GM23338 (cell line): ENCODE data around the gene SPATS2. TPM values are rescaled to one million over a fixed set of nuclear protein-coding genes. Genes with fewer than 3 reads are reported as not detected.
A peak's percentile ranks its signal among the peaks of the same experiment; 100 is the strongest.

Source experiments
- ATAC-seq: fragments of 200-7000 bp; cut with Tn5 transposase; 3 replicates; pipeline ENCODE4 v1.9.1; 2020
- DNase-seq: peaks from one replicate; pipeline ENCODE4 v3.0.0-alpha.2; 2015; ENCODE audit warnings: low spot score
- H2AFZ ChIP-seq: fragments of 200-600 bp; sonication (generic); 2 replicates; pipeline ENCODE4 v1.8.0; 2016; ENCODE audit warnings: antibody characterized with exemption, mild to moderate bottlenecking, moderate library complexity
- H3F3A ChIP-seq: fragments of 200-600 bp; sonication (generic); replicated peaks from 2 replicates; pipeline ENCODE4 v1.8.0; 2017; ENCODE audit warnings: antibody characterized with exemption, mixed run types, low read depth
- H3K27ac ChIP-seq: fragments of 200-600 bp; sonication (generic); 2 replicates; pipeline ENCODE4 v1.6.1; 2016; ENCODE audit warnings: low read depth
- H3K27me3 ChIP-seq: fragments of 200-600 bp; sonication (generic); 2 replicates; pipeline ENCODE4 v1.8.0; 2016; ENCODE audit warnings: mild to moderate bottlenecking, mixed run types, moderate library complexity; ENCODE audit not compliant: insufficient read depth
- H3K36me3 ChIP-seq: fragments of 200-600 bp; sonication (generic); 2 replicates; pipeline ENCODE4 v1.8.0; 2016; ENCODE audit warnings: mild to moderate bottlenecking; ENCODE audit not compliant: insufficient read depth
- H3K4me1 ChIP-seq: fragments of 200-600 bp; sonication (generic); 2 replicates; pipeline ENCODE4 v1.8.0; 2016; ENCODE audit warnings: mild to moderate bottlenecking, moderate library complexity; ENCODE audit not compliant: insufficient read depth
- H3K4me2 ChIP-seq: fragments of 200-600 bp; sonication (generic); 2 replicates; pipeline ENCODE4 v1.7.1; 2017; ENCODE audit warnings: mixed run types
- H3K4me3 ChIP-seq: fragments of 200-600 bp; sonication (generic); 2 replicates; pipeline ENCODE4 v1.6.1; 2016; ENCODE audit warnings: mixed run types
- H3K79me2 ChIP-seq: fragments of 200-600 bp; sonication (generic); replicated peaks from 2 replicates; pipeline ENCODE4 v1.8.0; 2017; ENCODE audit warnings: mild to moderate bottlenecking; ENCODE audit not compliant: insufficient read depth
- H3K9me2 ChIP-seq: fragments of 200-600 bp; sonication (generic); 2 replicates; pipeline ENCODE4 v1.8.0; 2017; ENCODE audit not compliant: insufficient read depth
- H4K20me1 ChIP-seq: fragments of 200-600 bp; sonication (generic); replicated peaks from 2 replicates; pipeline ENCODE4 v1.8.0; 2017; ENCODE audit warnings: mild to moderate bottlenecking; ENCODE audit not compliant: insufficient read depth
- H3K27ac Mint-ChIP-seq: 2 replicates; pipeline ENCODE4 v1.8.0; 2020; ENCODE audit warnings: inconsistent platforms, mild to moderate bottlenecking, moderate library complexity, mixed read lengths
- H3K27me3 Mint-ChIP-seq: 3 replicates; pipeline ENCODE4 v1.8.0; 2022; ENCODE audit warnings: low read depth, mild to moderate bottlenecking, moderate library complexity, mixed read lengths, inconsistent platforms; ENCODE audit not compliant: insufficient read depth, poor library complexity
- H3K36me3 Mint-ChIP-seq: 3 replicates; pipeline ENCODE4 v1.8.0; 2021; ENCODE audit warnings: low read depth, mild to moderate bottlenecking, inconsistent platforms, moderate library complexity, mixed read lengths
- H3K4me1 Mint-ChIP-seq: 3 replicates; pipeline ENCODE4 v1.8.0; 2020; ENCODE audit warnings: mild to moderate bottlenecking, inconsistent platforms, mixed read lengths
- H3K4me3 Mint-ChIP-seq: 3 replicates; pipeline ENCODE4 v1.8.0; 2021; ENCODE audit warnings: moderate library complexity, mild to moderate bottlenecking, inconsistent platforms, mixed read lengths
- H3K9me3 Mint-ChIP-seq: 3 replicates; pipeline ENCODE4 v1.8.0; 2020; ENCODE audit warnings: moderate library complexity, mild to moderate bottlenecking, inconsistent platforms, mixed read lengths
- EZH2phosphoT487 ChIP-seq: fragments of 200-600 bp; sonication (generic); IDR thresholded peaks from one replicate; pipeline ENCODE4 v1.8.1; 2018; ENCODE audit warnings: antibody characterized with exemption; ENCODE audit not compliant: unreplicated experiment
- NANOG ChIP-seq: IDR thresholded peaks from 2 replicates; pipeline ENCODE4 v1.6.1; 2016; ENCODE audit warnings: antibody characterized with exemption, borderline replicate concordance
- POLR2AphosphoS5 ChIP-seq: IDR thresholded peaks from 2 replicates; pipeline ENCODE4 v1.6.1; 2016; ENCODE audit warnings: antibody characterized with exemption, low read depth
- ZNF331 ChIP-seq: fragments of 250-450 bp; sonication (Bioruptor Pico); IDR thresholded peaks from 2 replicates; pipeline ENCODE4 v1.5.0; 2020; ENCODE audit warnings: low read depth, mild to moderate bottlenecking, moderate library complexity
- polyA plus RNA-seq: library from polyadenylated mRNA; unstranded; fragments of >200 nt; fragmentation: Nextera tagmentation; extraction: Ambion mirVana; gene quantifications from 2 replicates; pipeline ENCODE4 v1.2.1, GENCODE V29; 2016
- total RNA-seq: library from RNA; depleted of rRNA; stranded (reverse); fragments of >200 nt; shearing (Covaris generic); gene quantifications from 2 replicates; pipeline ENCODE4 v1.2.3, GENCODE V29; 2014
- TF ChIP-seq, protein P1 (sequence below): fragments of 250-450 bp; sonication (Bioruptor Pico); IDR thresholded peaks from 2 replicates; pipeline ENCODE4 v1.5.0; 2020; ENCODE audit warnings: mild to moderate bottlenecking, moderate library complexity
- TF ChIP-seq, protein P2 (sequence below): IDR thresholded peaks from 2 replicates; pipeline ENCODE4 v1.6.1; 2016; ENCODE audit warnings: antibody characterized with exemption

SPATS2 gene
- total and polyA plus RNA-seq, 2 experiments from 2014 or later = 20.6 to 61.0 TPM

DNA sequence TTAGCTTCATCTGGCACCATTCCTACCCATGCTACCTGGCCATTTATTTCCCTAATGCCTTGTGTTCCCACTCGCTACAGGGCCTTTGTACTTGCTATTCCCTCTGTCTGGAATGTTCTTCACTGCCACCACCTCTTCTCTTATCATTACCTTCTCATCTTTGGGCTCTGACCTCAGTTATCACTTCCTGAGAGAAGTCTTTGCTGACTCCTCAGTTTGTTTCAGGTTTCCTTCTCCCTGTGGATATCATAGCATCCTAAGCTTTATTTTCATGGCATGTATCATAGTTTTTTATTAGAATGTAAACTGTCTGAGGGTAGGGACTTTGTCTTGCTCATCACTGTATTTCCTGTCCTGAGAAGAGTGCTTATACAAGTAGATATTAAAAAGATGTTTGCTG, 29.7 kb downstream of the SPATS2 start (continued):
- TF ChIP-seq, protein P1, sequence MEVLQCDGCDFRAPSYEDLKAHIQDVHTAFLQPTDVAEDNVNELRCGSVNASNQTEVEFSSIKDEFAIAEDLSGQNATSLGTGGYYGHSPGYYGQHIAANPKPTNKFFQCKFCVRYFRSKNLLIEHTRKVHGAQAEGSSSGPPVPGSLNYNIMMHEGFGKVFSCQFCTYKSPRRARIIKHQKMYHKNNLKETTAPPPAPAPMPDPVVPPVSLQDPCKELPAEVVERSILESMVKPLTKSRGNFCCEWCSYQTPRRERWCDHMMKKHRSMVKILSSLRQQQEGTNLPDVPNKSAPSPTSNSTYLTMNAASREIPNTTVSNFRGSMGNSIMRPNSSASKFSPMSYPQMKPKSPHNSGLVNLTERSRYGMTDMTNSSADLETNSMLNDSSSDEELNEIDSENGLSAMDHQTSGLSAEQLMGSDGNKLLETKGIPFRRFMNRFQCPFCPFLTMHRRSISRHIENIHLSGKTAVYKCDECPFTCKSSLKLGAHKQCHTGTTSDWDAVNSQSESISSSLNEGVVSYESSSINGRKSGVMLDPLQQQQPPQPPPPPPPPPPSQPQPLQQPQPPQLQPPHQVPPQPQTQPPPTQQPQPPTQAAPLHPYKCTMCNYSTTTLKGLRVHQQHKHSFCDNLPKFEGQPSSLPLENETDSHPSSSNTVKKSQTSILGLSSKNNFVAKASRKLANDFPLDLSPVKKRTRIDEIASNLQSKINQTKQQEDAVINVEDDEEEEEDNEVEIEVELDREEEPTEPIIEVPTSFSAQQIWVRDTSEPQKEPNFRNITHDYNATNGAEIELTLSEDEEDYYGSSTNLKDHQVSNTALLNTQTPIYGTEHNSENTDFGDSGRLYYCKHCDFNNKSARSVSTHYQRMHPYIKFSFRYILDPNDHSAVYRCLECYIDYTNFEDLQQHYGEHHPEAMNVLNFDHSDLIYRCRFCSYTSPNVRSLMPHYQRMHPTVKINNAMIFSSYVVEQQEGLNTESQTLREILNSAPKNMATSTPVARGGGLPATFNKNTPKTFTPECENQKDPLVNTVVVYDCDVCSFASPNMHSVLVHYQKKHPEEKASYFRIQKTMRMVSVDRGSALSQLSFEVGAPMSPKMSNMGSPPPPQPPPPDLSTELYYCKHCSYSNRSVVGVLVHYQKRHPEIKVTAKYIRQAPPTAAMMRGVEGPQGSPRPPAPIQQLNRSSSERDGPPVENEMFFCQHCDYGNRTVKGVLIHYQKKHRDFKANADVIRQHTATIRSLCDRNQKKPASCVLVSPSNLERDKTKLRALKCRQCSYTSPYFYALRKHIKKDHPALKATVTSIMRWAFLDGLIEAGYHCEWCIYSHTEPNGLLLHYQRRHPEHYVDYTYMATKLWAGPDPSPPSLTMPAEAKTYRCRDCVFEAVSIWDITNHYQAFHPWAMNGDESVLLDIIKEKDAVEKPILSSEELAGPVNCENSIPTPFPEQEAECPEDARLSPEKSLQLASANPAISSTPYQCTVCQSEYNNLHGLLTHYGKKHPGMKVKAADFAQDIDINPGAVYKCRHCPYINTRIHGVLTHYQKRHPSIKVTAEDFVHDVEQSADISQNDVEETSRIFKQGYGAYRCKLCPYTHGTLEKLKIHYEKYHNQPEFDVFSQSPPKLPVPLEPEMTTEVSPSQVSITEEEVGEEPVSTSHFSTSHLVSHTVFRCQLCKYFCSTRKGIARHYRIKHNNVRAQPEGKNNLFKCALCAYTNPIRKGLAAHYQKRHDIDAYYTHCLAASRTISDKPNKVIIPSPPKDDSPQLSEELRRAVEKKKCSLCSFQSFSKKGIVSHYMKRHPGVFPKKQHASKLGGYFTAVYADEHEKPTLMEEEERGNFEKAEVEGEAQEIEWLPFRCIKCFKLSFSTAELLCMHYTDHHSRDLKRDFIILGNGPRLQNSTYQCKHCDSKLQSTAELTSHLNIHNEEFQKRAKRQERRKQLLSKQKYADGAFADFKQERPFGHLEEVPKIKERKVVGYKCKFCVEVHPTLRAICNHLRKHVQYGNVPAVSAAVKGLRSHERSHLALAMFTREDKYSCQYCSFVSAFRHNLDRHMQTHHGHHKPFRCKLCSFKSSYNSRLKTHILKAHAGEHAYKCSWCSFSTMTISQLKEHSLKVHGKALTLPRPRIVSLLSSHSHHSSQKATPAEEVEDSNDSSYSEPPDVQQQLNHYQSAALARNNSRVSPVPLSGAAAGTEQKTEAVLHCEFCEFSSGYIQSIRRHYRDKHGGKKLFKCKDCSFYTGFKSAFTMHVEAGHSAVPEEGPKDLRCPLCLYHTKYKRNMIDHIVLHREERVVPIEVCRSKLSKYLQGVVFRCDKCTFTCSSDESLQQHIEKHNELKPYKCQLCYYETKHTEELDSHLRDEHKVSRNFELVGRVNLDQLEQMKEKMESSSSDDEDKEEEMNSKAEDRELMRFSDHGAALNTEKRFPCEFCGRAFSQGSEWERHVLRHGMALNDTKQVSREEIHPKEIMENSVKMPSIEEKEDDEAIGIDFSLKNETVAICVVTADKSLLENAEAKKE (CRISPR knock-in tag) = no peak
- no peak for TF ChIP-seq EZH2phosphoT487
- no peak for TF ChIP-seq ZNF331 (CRISPR knock-in tag)
- TF ChIP-seq POLR2AphosphoS5 = no peak

DNA sequence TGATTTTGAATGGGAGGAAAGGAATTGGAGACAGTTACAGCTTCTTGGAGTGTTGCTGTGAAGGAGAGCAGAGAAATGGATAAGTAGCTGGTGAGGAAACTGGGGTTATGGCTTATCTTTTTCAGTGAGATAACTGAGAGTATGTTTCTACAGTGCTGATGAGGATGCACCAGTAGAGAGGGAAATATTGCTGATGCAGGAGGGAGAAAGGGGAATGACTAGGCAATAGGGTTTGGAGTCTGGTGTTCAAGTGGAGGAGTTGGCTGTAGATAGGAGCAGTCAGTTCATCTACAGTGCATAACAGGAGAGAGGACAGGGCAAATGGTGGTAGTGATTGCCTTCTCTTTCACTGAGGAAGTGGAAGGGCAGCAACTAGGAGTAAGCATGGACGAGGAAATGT, 33.0 kb downstream of the SPATS2 start:
- no peak overlapping the region for H2AFZ ChIP-seq
- no peaks in the 10 kb centered on the region for H3K27me3 ChIP-seq
- H3F3A ChIP-seq = no peaks in the 10 kb centered on the region
- 0 out of 3 replicates have a peak, but pooled peaks cover 5% of the 10 kb centered on the region for H3K36me3 Mint-ChIP-seq
- no peak overlapping the region for H3K4me3 ChIP-seq
- peaks cover 15% of the 10 kb centered on the region for H3K4me1 ChIP-seq
- H3K9me3 Mint-ChIP-seq = no peaks in the 10 kb centered on the region; the same call in 1 of the 3 replicates
- H3K36me3 ChIP-seq = no peaks in the 10 kb centered on the region
- no peak overlapping the region for H3K4me3 Mint-ChIP-seq
- H3K27me3 Mint-ChIP-seq = peaks cover 1% of the 10 kb centered on the region
- H3K9me2 ChIP-seq = no peaks in the 10 kb centered on the region
- no peak for DNase-seq
- ATAC-seq = no peak
- no peak overlapping the region for H3K4me2 ChIP-seq
- H3K27ac Mint-ChIP-seq = peak overlapping the region; percentile 33; the same call in 1 of the 2 replicates
- H3K27ac ChIP-seq = no peak overlapping the region
- peaks cover 25% of the 10 kb centered on the region for H3K79me2 ChIP-seq
- peaks cover 26% of the 10 kb centered on the region for H3K4me1 Mint-ChIP-seq
- H4K20me1 ChIP-seq = peaks cover 14% of the 10 kb centered on the region
- TF ChIP-seq NANOG (no peak), EZH2phosphoT487 (no peak)
- TF ChIP-seq, protein P1 (CRISPR knock-in tag) = no peak
- TF ChIP-seq, protein P2, sequence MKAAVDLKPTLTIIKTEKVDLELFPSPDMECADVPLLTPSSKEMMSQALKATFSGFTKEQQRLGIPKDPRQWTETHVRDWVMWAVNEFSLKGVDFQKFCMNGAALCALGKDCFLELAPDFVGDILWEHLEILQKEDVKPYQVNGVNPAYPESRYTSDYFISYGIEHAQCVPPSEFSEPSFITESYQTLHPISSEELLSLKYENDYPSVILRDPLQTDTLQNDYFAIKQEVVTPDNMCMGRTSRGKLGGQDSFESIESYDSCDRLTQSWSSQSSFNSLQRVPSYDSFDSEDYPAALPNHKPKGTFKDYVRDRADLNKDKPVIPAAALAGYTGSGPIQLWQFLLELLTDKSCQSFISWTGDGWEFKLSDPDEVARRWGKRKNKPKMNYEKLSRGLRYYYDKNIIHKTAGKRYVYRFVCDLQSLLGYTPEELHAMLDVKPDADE = no peak
